HepG2 (cell line): Measurements from ENCODE around the gene VWCE. TPM values are rescaled to one million over a fixed set of nuclear protein-coding genes. Genes with fewer than 3 reads are reported as not detected.

ENCODE experiments used
- ARID4A ChIP-seq: sonication (generic); formaldehyde crosslinking; IDR thresholded peaks from 2 replicates; pipeline ENCODE4 v1.5.0; 2020; ENCODE audit warnings: mild to moderate bottlenecking, missing genetic modification reagents, borderline replicate concordance
- CREM ChIP-seq, 2 experiments: sonication (generic) in 1 of 2; formaldehyde crosslinking in 1 of 2; IDR thresholded peaks; 2 replicates each; pipeline versions ENCODE4 v1.4.0 to v1.6.1; 2016 to 2020; ENCODE audit warnings: antibody characterized with exemption in 1 of 2, mild to moderate bottlenecking in 1 of 2, missing genetic modification reagents in 1 of 2
- FOXA3 ChIP-seq: IDR thresholded peaks from 2 replicates; pipeline ENCODE4 v1.6.1; 2016; ENCODE audit warnings: missing genetic modification reagents, missing compliant biosample characterization
- FOXO4 ChIP-seq: sonication (generic); formaldehyde crosslinking; conservative IDR thresholded peaks from 2 replicates; pipeline ENCODE4 v1.8.1; 2023; ENCODE audit warnings: missing genetic modification reagents
- HCFC1 ChIP-seq: fragments of 150-350 bp; IDR thresholded peaks from 2 replicates; pipeline ENCODE4 v1.6.1; 2014; ENCODE audit warnings: low read depth, low read length
- LCORL ChIP-seq, 2 experiments: fragments of 450-650 bp in 1 of 2; sonication (generic) in 1 of 2; formaldehyde crosslinking in 1 of 2; IDR thresholded peaks; 2 replicates each; pipeline versions ENCODE4 v1.5.0 to v1.6.1; 2017 to 2020; ENCODE audit warnings: antibody characterized with exemption in 1 of 2, missing genetic modification reagents in 1 of 2
- MAFG ChIP-seq: sonication (generic); formaldehyde crosslinking; IDR thresholded peaks from 2 replicates; pipeline ENCODE4 v1.5.1; 2020; ENCODE audit warnings: mild to moderate bottlenecking, missing genetic modification reagents
- NFRKB ChIP-seq: fragments of 450-650 bp; IDR thresholded peaks from 2 replicates; pipeline ENCODE4 v1.6.1; 2017
- NRL ChIP-seq: sonication (generic); formaldehyde crosslinking; IDR thresholded peaks from 2 replicates; pipeline ENCODE4 v1.5.0; 2020; ENCODE audit warnings: missing genetic modification reagents, mild to moderate bottlenecking, moderate library complexity, borderline replicate concordance
- PHB2 ChIP-seq: fragments of 450-650 bp; IDR thresholded peaks from 2 replicates; pipeline ENCODE4 v1.6.1; 2018; ENCODE audit not compliant: partially characterized antibody
- TEF ChIP-seq: sonication (generic); formaldehyde crosslinking; IDR thresholded peaks from 2 replicates; pipeline ENCODE4 v1.5.0; 2020; ENCODE audit warnings: missing genetic modification reagents
- TFDP1 ChIP-seq: IDR thresholded peaks from 2 replicates; pipeline ENCODE4 v1.6.1; 2016; ENCODE audit warnings: missing compliant biosample characterization, missing genetic modification reagents, borderline replicate concordance
- TRAFD1 ChIP-seq: sonication (generic); formaldehyde crosslinking; IDR thresholded peaks from 2 replicates; pipeline ENCODE4 v1.5.1; 2020; ENCODE audit warnings: missing genetic modification reagents, mild to moderate bottlenecking, borderline replicate concordance
- ZNF101 ChIP-seq: sonication (generic); formaldehyde crosslinking; IDR thresholded peaks from 2 replicates; pipeline ENCODE4 v1.4.0; 2020; ENCODE audit warnings: mild to moderate bottlenecking, low read depth, missing genetic modification reagents, borderline replicate concordance
- ZNF574 ChIP-seq: sonication (generic); formaldehyde crosslinking; IDR thresholded peaks from 2 replicates; pipeline ENCODE4 v1.4.0; 2020; ENCODE audit warnings: missing genetic modification reagents
- ZNF598 ChIP-seq: sonication (generic); formaldehyde crosslinking; IDR thresholded peaks from 2 replicates; pipeline ENCODE4 v1.5.1; 2020; ENCODE audit warnings: mild to moderate bottlenecking, missing genetic modification reagents, borderline replicate concordance
- ZNF792 ChIP-seq: IDR thresholded peaks from 2 replicates; pipeline ENCODE4 v1.6.1; 2016
- polyA plus RNA-seq, 8 experiments: library from polyadenylated mRNA; depleted of rRNA in 3 of 8; stranded (reverse) in 7 of 8; unstranded in 1 of 8; fragments of >200 nt; fragmentation: Illumina TruSeq in 4 of 8; extraction: Trizol in 4 of 8; gene quantifications; 2 replicates each; pipeline versions ENCODE4 v1.2.1 to v1.2.3, GENCODE V29; 2011 to 2016; ENCODE audit warnings: low read depth in 4 of 8, missing spikeins in 1 of 8, mixed read lengths in 1 of 8; ENCODE audit not compliant: insufficient read depth in 1 of 8
- total RNA-seq, 5 experiments: library from RNA; depleted of rRNA; stranded (reverse); fragments of >200 nt; fragmentation: Illumina TruSeq; extraction: Trizol; gene quantifications; 2 replicates each; pipeline ENCODE4 v1.2.3, GENCODE V29; 2016; ENCODE audit warnings: low read depth in 1 of 5

Gene VWCE
- total and polyA plus RNA-seq, 2 of the 13 experiments (the other 11 are each of a cell fraction or from before 2014, with no cell fraction given), result 27.6 to 58.3 TPM

GRCh38 chr11:61267437-61267841 lies 27.7 kb downstream of the VWCE start (continued):
- TF ChIP-seq ARID4A, result peak; percentile 47; the same call in 1 of the 2 replicates
- TF ChIP-seq LCORL (IDR thresholded peaks at IDR 0.05), result no peak
- TF ChIP-seq LCORL (CRISPR knock-in tag; IDR thresholded peaks at IDR 0.05), result peak; percentile 63; the same call in 1 of the 2 replicates
- no peak for TF ChIP-seq HCFC1
- peak; percentile 91; the same call in 1 of the 2 replicates for TF ChIP-seq TFDP1 (CRISPR knock-in tag)
- no peak for TF ChIP-seq ZNF101 (CRISPR knock-in tag)
- TF ChIP-seq PHB2, result no peak
- TF ChIP-seq MAFG (CRISPR knock-in tag), result no peak
- no peak for TF ChIP-seq NFRKB
- TF ChIP-seq FOXA3, result no peak
- TF ChIP-seq FOXO4, result no peak
- TF ChIP-seq ZNF574 (CRISPR knock-in tag), result peak; percentile 72; the same call in 1 of the 2 replicates
- TF ChIP-seq TRAFD1 (CRISPR knock-in tag), result no peak
- TF ChIP-seq NRL, result no peak; the same call in 1 of the 2 replicates
- no peak for TF ChIP-seq TEF (CRISPR knock-in tag)
- no peak for TF ChIP-seq CREM (IDR thresholded peaks at IDR 0.05)
- no peak for TF ChIP-seq CREM (CRISPR knock-in tag; IDR thresholded peaks at IDR 0.05)
- 0 out of 2 replicates have a peak, but pooled peaks have one; percentile 31 for TF ChIP-seq ZNF598
- TF ChIP-seq ZNF792 (CRISPR knock-in tag), result no peak
